IMR-90 (cell line): Measurements from ENCODE around the gene PRKCE. TPM values are rescaled to one million over a fixed set of nuclear protein-coding genes. Genes with fewer than 3 reads are reported as not detected.

Source experiments
- ATAC-seq: fragments of 200-7000 bp; cut with Tn5 transposase; 2 replicates; pipeline ENCODE4 v1.9.1; 2020; ENCODE audit warnings: low read depth, mild to moderate bottlenecking, moderate library complexity
- BruUV-seq: library from RNA; stranded (reverse); fragments of 400-500 nt; replicated peaks from 2 replicates; lab custom pipeline; 2021; lab: Mats Ljungman, UMichigan
- CTCF ChIA-PET: fragments of 300-600 bp; formaldehyde crosslinking; extraction: SDS; loops from one replicate; lab custom pipeline; 2021; ENCODE audit warnings: antibody characterized with exemption; lab: Yijun Ruan, JAX
- POLR2A ChIA-PET: fragments of 300-600 bp; sonication (Branson Sonifier 250); formaldehyde crosslinking; loops from one replicate; lab custom pipeline; 2022; ENCODE audit warnings: antibody characterized with exemption; ENCODE audit not compliant: unreplicated experiment; lab: Charles Lee
- DNase-seq: peaks from one replicate; pipeline ENCODE4 v3.0.0; 2013
- H2AFZ ChIP-seq: replicated peaks from 2 replicates; pipeline ENCODE3; 2013; ENCODE audit warnings: low read length, mild to moderate bottlenecking; ENCODE audit not compliant: poor library complexity
- H2AK5ac ChIP-seq: 2 replicates; pipeline ENCODE4 v1.6.1; 2013; ENCODE audit warnings: low read depth, low read length, inconsistent platforms
- H2AK9ac ChIP-seq: replicated peaks from 2 replicates; pipeline ENCODE3; 2013; ENCODE audit warnings: mild to moderate bottlenecking, low read depth, low read length, moderate library complexity; ENCODE audit not compliant: poor library complexity
- H2BK120ac ChIP-seq: 2 replicates; pipeline ENCODE4 v1.6.1; 2013; ENCODE audit warnings: low read depth, low read length, inconsistent platforms
- H2BK15ac ChIP-seq: 3 replicates; pipeline ENCODE4 v1.6.1; 2013; ENCODE audit warnings: low read depth, low read length, inconsistent platforms
- H2BK20ac ChIP-seq: 2 replicates; pipeline ENCODE4 v1.6.1; 2013; ENCODE audit warnings: low read depth, mild to moderate bottlenecking, inconsistent platforms, low read length, moderate library complexity
- H2BK5ac ChIP-seq: 2 replicates; pipeline ENCODE4 v1.6.1; 2013; ENCODE audit warnings: mild to moderate bottlenecking, low read depth, low read length, inconsistent platforms; ENCODE audit not compliant: poor library complexity, severe bottlenecking
- H3K14ac ChIP-seq: replicated peaks from 2 replicates; pipeline ENCODE4 v1.6.1; 2013; ENCODE audit warnings: low read depth, low read length, inconsistent platforms
- H3K18ac ChIP-seq: 2 replicates; pipeline ENCODE4 v1.6.1; 2013; ENCODE audit warnings: low read depth, low read length, control low read depth
- H3K23ac ChIP-seq: 2 replicates; pipeline ENCODE4 v1.6.1; 2013; ENCODE audit warnings: low read depth, low read length, inconsistent platforms
- H3K27ac ChIP-seq: 2 replicates; pipeline ENCODE4 v1.5.1; 2013; ENCODE audit warnings: mild to moderate bottlenecking, control low read depth, low read length; ENCODE audit not compliant: insufficient read depth
- H3K27me3 ChIP-seq: 2 replicates; pipeline ENCODE4 v1.6.1; 2013; ENCODE audit warnings: low read length; ENCODE audit not compliant: control insufficient read depth, insufficient read depth
- H3K36me3 ChIP-seq: 2 replicates; pipeline ENCODE4 v1.6.1; 2013; ENCODE audit warnings: low read length, mixed read lengths; ENCODE audit not compliant: control insufficient read depth, insufficient read depth
- H3K4ac ChIP-seq: 2 replicates; pipeline ENCODE4 v1.6.1; 2013; ENCODE audit warnings: low read depth, low read length, inconsistent platforms
- H3K4me1 ChIP-seq: 2 replicates; pipeline ENCODE4 v1.6.1; 2013; ENCODE audit warnings: low read length, mixed read lengths; ENCODE audit not compliant: control insufficient read depth, insufficient read depth
- H3K4me2 ChIP-seq: 2 replicates; pipeline ENCODE4 v1.6.1; 2013; ENCODE audit warnings: low read depth, mild to moderate bottlenecking, control low read depth, low read length, moderate library complexity
- H3K4me3 ChIP-seq: 2 replicates; pipeline ENCODE4 v1.5.1; 2013; ENCODE audit warnings: low read depth, mild to moderate bottlenecking, control low read depth, low read length, moderate library complexity; ENCODE audit not compliant: insufficient read depth
- H3K56ac ChIP-seq: 2 replicates; pipeline ENCODE4 v1.6.1; 2013; ENCODE audit warnings: low read length, inconsistent platforms; ENCODE audit not compliant: insufficient read depth; ENCODE audit errors: extremely low read depth
- H3K79me1 ChIP-seq, 2 experiments: 2 replicates each; pipeline ENCODE4 v1.6.1; 2013; ENCODE audit warnings: low read length in 2 of 2, inconsistent platforms in 1 of 2, low read depth in 1 of 2
- H3K9ac ChIP-seq: 2 replicates; pipeline ENCODE4 v1.6.1; 2013; ENCODE audit warnings: low read depth, low read length, control low read depth
- H3K9me1 ChIP-seq: 2 replicates; pipeline ENCODE4 v1.6.1; 2013; ENCODE audit warnings: low read length, inconsistent platforms; ENCODE audit not compliant: insufficient read depth
- H3K9me3 ChIP-seq: 2 replicates; pipeline ENCODE4 v1.6.1; 2013; ENCODE audit warnings: low read length; ENCODE audit not compliant: control insufficient read depth, insufficient read depth
- H4K20me1 ChIP-seq: 2 replicates; pipeline ENCODE4 v1.6.1; 2013; ENCODE audit warnings: low read length, inconsistent platforms; ENCODE audit not compliant: insufficient read depth
- H4K5ac ChIP-seq: 2 replicates; pipeline ENCODE4 v1.6.1; 2013; ENCODE audit warnings: mild to moderate bottlenecking, low read depth, low read length, control low read depth
- H4K8ac ChIP-seq, 2 experiments: 2 replicates each; pipeline ENCODE4 v1.6.1; 2013; ENCODE audit warnings: low read depth in 2 of 2, low read length in 2 of 2, control low read depth in 1 of 2, inconsistent platforms in 1 of 2
- H4K91ac ChIP-seq: 2 replicates; pipeline ENCODE4 v1.6.1; 2013; ENCODE audit warnings: low read depth, low read length, inconsistent platforms; ENCODE audit not compliant: insufficient read depth
- FOS ChIP-seq: fragments of 150-350 bp; IDR thresholded peaks from 2 replicates; pipeline ENCODE4 v1.6.1; 2016; ENCODE audit warnings: low read depth, low read length
- MAFK ChIP-seq: IDR thresholded peaks from 2 replicates; pipeline ENCODE4 v1.6.1; 2012; ENCODE audit warnings: low read depth, low read length, improper control_type of control experiment
- MAZ ChIP-seq: IDR thresholded peaks from 2 replicates; pipeline ENCODE4 v1.6.1; 2012; ENCODE audit warnings: low read depth, mild to moderate bottlenecking, low read length, improper control_type of control experiment, moderate library complexity, borderline replicate concordance
- NFE2L2 ChIP-seq: fragments of 150-350 bp; IDR thresholded peaks from 2 replicates; pipeline ENCODE4 v1.6.1; 2016; ENCODE audit warnings: low read depth, mild to moderate bottlenecking, low read length
- RAD21 ChIP-seq: IDR thresholded peaks from 2 replicates; pipeline ENCODE4 v1.6.1; 2012; ENCODE audit warnings: low read length, improper control_type of control experiment
- RFX5 ChIP-seq: IDR thresholded peaks from 2 replicates; pipeline ENCODE4 v1.8.0; 2012; ENCODE audit warnings: low read depth, mild to moderate bottlenecking, low read length, moderate library complexity
- WGBS, 2 experiments: methylation state at CpG; one replicate each; pipeline versions ENCODE4 v1.1.5 to v1.1.7; 2013; ENCODE audit warnings: missing lambda C conversion rate in 2 of 2; ENCODE audit not compliant: insufficient read length in 1 of 2; ENCODE audit errors: extremely low coverage in 2 of 2; 5-methylcytosine and 5-hydroxymethylcytosine counted together
- dilution Hi-C: fragments of 300-500 bp; cut with HindIII; formaldehyde crosslinking; loops from one replicate; pipeline ENCODE4 v1.14.3; 2018; ENCODE audit warnings: low sequenced_read_pairs; ENCODE audit not compliant: unreplicated experiment
- in situ Hi-C: fragments of 300-500 bp; cut with MboI; formaldehyde crosslinking; loops from 3 replicates; pipeline ENCODE4 v1.14.3; 2019; ENCODE audit warnings: low sequenced_read_pairs, inconsistent platforms, mixed read lengths
- intact Hi-C: fragments of 100-400 bp; cut with micrococcal nuclease; formaldehyde crosslinking; loops from 2 replicates; pipeline ENCODE4 v1.10.0; 2022
- polyA plus RNA-seq, 3 experiments: library from polyadenylated mRNA; depleted of rRNA; stranded (reverse); fragments of >200 nt; gene quantifications; 2 replicates each; pipeline ENCODE4 v1.2.3, GENCODE V29; 2012; ENCODE audit warnings: low replicate concordance in 1 of 3
- total RNA-seq: library from RNA; depleted of rRNA; stranded (reverse); fragments of >200 nt; gene quantifications from 2 replicates; pipeline ENCODE4 v1.2.3, GENCODE V29; 2012

Gene PRKCE
- total and polyA plus RNA-seq, 2 of the 4 experiments (the other 2 are of a cell fraction): 8.1 to 32.4 TPM

GRCh38 chr2:45820048-45820447 lies 168.6 kb downstream of the PRKCE start:
- Histone ChIP-seq H2AK9ac (no peak overlapping the region), H3K18ac (no peak overlapping the region), H3K9me1 (peaks cover 11% of the 10 kb centered on the region), H2BK120ac (no peak overlapping the region), H3K14ac (no peak overlapping the region), H3K4ac (no peak overlapping the region), H3K4me1 (peaks cover 17% of the 10 kb centered on the region), H3K27me3 (no peaks in the 10 kb centered on the region), H3K36me3 (no peaks in the 10 kb centered on the region), H2BK20ac (no peak overlapping the region), H2AFZ (no peak overlapping the region), H3K56ac (no peak overlapping the region), H4K5ac (no peak overlapping the region), H2BK15ac (no peak overlapping the region), H2BK5ac (no peak overlapping the region), H3K9me3 (no peaks in the 10 kb centered on the region), H3K27ac (no peak overlapping the region), H2AK5ac (no peak overlapping the region), H4K91ac (no peak overlapping the region), H4K8ac (no peak overlapping the region), H3K23ac (no peak overlapping the region), H3K79me1 (peaks cover 4 to 17% of the 10 kb centered on the region in 2 experiments; a peak in 2 of 4 replicates), H3K4me2 (no peak overlapping the region), H4K20me1 (peaks cover 10% of the 10 kb centered on the region), H3K9ac (no peak overlapping the region), H3K4me3 (no peak overlapping the region)
- ChIA-PET CTCF (interaction anchor here (0.6 kb wide), 1 partner anchor 35 kb away, joined by 3 read pairs; no protein-coding TSS in a partner anchor), POLR2A (no interaction called here)
- TF ChIP-seq NFE2L2 (no peak), MAZ (no peak), MAFK (no peak), RFX5 (no peak), RAD21 (no peak), FOS (no peak)
- intact Hi-C loops (no loop called here), in situ Hi-C loops (no loop called here), dilution Hi-C loops (no loop called here)
- DNase-seq (no peak), ATAC-seq (no peak)
- whole genome bisulfite sequencing, 2 experiments: 80 to 100% methylated on average over 1 to 2 of the region's 7 CpGs
- BruUV-seq: no TSS peak
